Amniotic stem cell (primary cell): Measurements from ENCODE around the gene NTF4.
A peak's percentile ranks its signal among the peaks of the same experiment; 100 is the strongest.
"Not testable (repeated sequence)": the region's sequence is repeated elsewhere in the genome, so short reads cannot be mapped to it uniquely, and the experiment has no call there.

Source experiments
- DNase-seq: peaks from one replicate; lab custom pipeline; 2025; lab: John Stamatoyannopoulos, UW

The NTF4 gene

DNA sequence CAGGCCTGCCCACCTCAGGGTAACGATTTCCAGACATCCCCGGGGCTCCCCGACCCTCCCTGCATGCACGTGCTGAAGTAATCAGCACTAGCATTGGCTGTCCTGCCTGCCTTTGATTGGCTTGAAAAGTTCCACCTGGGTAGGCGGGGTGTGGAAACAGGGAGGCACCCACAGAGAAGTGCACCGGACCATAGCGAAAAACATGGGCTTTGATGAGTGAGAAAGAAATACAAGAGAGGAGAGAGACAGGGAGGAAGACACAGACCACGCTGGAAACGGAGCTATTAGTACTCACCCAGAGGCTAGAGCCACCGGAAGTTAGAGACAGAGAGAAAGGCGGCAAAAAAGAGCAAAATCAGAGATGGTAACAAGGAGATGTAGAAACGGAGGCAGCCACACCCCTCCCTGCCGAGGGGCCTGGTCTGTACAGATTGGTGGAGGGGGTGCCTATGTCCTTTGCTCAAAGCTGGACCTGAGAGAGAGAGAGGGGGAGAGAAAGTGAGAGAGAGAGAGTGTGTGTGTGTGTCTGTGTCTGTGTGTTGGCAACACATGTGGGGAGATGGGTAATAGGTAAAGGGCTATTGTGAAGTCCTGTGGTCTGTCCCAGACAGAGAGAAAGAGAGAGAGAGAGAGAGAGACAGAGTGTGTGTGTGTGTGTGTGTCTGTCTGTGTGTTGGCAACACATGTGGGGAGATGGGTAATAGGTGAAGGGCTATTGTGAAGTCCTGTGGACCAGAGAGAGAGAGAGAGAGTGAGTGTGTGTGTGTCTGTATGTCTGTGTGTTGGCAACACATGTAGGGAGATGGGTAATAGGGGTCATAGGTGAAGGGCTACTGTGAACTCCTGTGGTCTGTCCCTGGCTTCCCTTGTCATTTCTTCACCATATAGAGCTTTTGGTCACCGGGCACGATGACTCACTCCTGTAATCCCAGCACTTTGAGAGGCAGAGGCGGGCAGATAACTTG lies 43.4 kb downstream of the NTF4 start:
- DNase-seq, result no peak

DNA sequence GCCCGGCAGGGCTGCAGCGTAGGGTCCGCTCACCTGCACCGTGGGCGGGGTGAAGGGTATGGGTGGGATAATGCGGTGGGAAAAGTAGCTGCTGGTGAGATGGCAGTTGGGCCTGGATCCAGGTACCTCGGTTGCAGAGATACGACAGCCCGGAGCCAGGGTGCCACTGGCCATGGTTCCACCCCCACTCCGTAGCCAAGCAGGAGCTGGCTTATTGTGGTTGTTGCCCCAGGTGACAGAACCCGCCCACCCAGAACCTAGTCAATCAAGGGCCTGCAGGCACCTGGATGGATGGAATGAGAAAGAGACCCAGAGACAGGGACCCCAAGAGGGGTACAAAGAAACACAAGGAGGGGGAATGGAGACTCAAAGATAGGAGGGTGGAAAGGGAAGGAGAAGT lies 44.3 kb downstream of the NTF4 start:
- no peak for DNase-seq

- no peak for DNase-seq
Measured at GRCh38 chr19:49019242-49019932, 45.2 kb downstream of the NTF4 start.

GRCh38 chr19:49018388-49019241 lies 46.0 kb downstream of the NTF4 start:
- DNase-seq, result not testable (repeated sequence)

- peak; percentile 58 for DNase-seq
Measured at GRCh38 chr19:49017666-49018351, 46.8 kb downstream of the NTF4 start.

- DNase-seq, result no peak
Measured at GRCh38 chr19:49017041-49017665, 47.5 kb downstream of the NTF4 start, which contains the start of gene LHB. LHB (minus strand) TSS chr19:49017091; CDS start chr19:49017081, 10 bp downstream.

GRCh38 chr19:49016067-49016839 lies 48.4 kb downstream of the NTF4 start:
- no peak for DNase-seq

GRCh38 chr19:49014870-49015255 lies 49.8 kb downstream of the NTF4 start:
- DNase-seq, result no peak

GRCh38 chr19:49014123-49014869 lies 50.3 kb downstream of the NTF4 start:
- no peak for DNase-seq

GRCh38 chr19:49011194-49011593 lies 53.4 kb downstream of the NTF4 start:
- DNase-seq, result no peak
